Hematopoietic multipotent progenitor cell treated with erythropoietin and hydrocortisone succinate and interleukin-3 and kit ligand, for 8 days (in vitro differentiated cells): ENCODE data around the gene FBXL13.
"Not testable (repeated sequence)": the region's sequence is repeated elsewhere in the genome, so short reads cannot be mapped to it uniquely, and the experiment has no call there.

Experiments
- DNase-seq: peaks from one replicate; pipeline ENCODE4 v3.0.0-alpha.2; 2015

FBXL13 gene

DNA sequence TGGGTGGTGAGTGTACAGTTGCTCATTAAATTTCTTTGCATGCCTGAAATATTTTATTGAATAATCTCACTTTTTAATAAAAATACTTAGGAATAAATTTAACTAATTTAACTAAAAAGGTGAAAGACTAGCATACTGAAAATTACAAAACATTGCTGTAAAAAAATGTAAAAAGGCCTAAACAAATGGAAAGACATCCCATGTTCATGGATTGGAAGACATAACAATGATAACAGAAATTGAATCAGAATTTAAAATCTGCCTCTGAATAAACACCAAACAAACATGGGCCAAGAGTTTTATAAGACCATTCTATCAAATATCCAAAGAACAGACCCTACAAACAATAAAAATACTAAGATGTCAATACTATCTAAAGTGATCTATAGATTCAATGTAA is 94.9 kb downstream of the FBXL13 start:
- DNase-seq: no peak

DNA sequence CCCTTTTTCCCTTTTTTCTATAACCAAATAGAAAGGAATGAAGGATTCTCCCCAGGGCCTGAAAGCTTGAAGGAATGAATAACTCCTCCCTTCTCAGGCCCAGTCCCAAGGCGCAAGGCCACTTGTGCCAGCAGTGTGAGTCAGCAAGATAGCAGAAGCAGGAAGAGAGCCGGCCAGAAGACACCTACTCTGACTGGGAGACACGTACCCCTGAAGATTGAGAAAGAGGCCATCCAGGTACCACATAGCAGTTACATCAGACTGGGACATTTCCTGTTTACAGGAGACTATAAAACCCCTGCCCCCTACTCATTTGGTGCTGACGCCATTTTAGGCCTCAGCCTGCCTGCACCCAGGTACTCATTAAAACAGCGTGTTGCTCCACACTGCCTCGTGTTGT is 96.3 kb downstream of the FBXL13 start:
- DNase-seq: peak; percentile 78

DNA sequence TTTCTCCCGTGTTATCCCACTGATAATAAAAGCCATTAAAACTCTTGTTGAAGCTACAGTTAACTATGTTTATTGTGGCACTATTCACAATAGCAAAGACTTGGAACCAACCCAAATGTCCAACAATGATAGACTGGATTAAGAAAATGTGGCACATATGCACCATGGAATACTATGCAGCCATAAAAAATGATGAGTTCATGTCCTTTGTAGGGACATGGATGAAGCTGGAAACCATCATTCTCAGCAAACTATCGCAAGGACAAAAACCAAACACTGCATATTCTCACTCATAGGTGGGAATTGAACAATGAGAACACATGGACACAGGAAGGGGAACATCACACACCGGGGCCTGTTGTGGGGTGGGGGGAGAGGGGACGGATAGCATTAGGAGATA is 97.0 kb downstream of the FBXL13 start:
- not testable (repeated sequence) for DNase-seq

DNA sequence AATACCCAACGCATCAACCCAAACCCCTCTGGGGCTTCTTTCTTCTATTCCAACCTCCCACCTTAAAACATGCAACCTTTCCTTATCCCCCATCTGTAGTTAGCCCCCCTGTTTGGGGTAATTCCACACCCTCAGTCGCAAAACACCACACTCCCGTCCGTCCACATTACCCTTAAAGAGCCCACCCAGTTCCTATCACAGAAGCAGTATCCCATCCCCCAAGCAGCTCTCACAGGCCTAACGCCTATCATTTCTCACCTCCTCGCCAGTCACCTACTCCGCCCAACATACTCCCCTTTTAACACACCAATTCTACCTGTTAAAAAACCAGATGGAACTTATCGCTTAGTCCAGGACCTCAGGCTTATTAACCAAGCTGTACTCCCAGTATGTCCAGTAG is 98.1 kb downstream of the FBXL13 start:
- no peak for DNase-seq

DNA sequence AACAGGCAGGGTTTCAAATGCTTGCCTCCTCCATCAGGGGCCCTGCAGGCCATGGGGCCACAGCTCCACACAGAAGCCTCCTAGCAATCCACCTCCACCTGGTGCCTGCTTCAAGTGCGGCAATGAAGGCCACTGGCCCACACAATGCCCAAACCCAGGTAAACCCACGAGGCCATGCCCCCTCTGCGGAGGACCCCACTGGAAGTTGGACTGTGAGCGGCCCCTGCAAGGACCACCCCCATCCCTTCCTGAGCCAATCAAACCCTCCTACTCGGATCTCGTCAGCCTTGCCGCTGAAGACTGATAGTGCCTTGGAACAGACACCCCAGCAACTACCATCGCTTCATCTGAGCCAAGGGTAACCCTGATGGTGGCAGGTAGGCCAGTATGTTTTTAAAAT is 98.7 kb downstream of the FBXL13 start:
- no peak for DNase-seq

DNA sequence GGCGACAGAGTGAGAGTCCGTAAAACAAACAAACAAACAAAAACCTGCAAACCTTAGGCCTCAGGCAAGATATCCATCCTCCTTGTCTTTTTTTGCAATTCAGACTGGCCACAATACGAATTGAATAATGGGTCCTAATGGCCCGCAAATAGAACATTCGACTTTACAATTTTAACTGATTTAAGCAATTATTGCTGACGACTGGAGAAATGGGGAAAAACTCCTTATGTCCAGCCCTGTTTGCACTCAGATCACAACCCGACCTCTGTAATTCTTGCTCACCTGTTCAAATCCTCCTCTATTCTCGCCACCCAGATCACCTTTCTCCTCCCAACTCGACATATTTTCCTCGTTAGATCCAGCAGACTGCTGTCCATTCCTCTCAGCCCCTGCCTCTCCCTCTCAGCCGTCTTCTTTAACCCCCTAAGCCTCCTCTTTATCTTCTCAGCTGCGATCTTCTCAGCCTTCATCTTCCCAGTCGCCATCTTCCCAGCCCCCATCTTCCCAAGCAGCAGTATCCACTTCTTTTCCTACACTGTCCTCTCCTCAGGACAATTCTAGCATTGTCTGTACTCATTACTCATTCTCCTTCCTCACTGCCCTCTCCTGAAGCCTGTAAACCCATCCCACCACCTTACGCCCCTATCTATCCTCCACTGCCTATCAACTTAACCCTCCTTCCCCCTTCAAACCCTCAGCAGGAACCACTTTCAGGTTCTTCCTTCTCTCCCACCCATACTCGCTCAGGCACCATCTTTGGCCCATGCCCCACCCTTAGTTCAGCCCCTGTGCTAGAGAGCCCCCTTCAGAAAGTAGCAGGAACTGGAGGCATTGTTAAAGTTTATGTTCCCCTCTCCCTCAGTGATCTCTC is 100.0 kb downstream of the FBXL13 start:
- DNase-seq: peak; percentile 26

DNA sequence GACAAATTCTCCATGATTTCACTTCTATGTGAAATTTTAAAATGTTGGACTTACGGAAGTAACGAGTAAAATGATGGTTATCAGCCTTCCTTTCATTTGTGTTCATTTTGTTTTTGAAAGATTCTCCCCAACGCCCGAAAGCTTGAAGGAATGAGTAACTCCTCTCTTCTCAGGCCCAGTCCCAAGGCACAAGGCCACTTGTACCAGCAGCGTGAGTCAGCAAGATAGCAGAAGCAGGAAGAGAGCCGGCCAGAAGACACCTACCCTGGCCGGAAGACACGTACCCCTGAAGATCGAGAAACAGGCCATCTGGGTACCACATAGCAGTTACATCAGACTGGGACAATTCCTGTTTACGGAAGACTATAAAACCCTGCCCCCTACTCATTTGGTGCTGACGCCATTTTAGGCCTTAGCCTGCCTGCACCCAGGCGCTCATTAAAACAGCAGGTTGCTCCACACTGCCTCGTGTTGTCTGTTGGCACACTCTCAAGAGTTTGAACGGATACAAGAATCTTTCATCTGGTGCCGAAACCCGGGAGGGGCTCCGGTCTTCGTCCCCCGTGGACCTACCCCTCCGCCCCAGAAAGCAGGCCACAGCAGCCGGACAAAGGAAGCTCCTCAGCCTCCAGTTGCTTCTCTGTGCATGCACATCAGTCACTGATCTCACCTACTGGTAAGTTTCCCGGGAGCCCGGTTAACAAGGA is 101.3 kb downstream of the FBXL13 start:
- DNase-seq: no peak

DNA sequence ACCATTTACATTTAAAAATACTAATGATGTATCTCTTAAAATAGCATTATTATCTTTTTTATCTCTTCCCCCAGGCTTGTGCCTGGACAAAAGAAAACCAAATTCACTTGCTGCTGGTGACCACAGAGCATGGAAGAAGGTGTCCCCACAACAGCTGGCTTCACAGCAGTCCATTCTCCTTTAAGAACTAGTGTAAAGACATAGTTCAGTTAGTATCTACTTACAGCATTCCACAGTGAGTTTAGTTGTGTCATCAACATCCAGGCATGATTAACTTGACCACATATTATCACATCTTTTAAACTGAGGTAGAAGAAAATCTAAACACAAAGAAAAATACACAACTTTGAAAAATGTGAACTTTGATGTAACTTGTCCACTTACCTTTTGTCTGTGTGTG is 106.8 kb downstream of the FBXL13 start:
- no peak for DNase-seq

DNA sequence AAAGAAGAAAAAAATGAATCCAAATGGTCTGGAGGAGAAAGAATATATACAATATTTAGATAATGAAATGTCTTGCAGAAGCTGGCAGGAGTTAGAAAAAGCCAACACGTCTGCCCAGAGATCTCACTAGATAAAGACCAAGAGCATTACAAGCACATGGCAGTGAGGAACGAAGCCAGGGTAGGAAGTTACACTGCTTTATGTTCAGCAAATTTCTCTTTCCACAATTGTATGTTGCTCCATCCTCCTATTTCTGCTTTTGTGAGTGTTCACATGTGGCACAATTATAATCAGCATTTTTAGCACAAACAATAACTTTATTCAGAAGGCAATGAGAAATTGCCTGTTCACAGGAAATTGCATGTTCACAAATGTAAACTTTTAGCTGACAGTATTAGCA is 108.1 kb downstream of the FBXL13 start:
- DNase-seq: no peak

DNA sequence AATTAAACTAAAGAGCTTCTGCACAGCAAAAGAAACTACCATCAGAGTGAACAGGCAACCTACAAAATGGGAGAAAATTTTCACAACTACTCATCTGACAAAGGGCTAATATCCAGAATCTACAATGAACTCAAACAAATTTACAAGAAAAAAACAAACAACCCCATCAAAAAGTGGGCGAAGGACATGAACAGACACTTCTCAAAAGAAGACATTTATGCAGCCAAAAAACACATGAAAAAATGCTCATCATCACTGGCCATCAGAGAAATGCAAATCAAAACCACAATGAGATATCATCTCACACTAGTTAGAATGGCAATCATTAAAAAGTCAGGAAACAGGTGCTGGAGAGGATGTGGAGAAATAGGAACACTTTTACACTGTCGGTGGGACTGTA is 112.6 kb downstream of the FBXL13 start:
- DNase-seq: not testable (repeated sequence)

DNA sequence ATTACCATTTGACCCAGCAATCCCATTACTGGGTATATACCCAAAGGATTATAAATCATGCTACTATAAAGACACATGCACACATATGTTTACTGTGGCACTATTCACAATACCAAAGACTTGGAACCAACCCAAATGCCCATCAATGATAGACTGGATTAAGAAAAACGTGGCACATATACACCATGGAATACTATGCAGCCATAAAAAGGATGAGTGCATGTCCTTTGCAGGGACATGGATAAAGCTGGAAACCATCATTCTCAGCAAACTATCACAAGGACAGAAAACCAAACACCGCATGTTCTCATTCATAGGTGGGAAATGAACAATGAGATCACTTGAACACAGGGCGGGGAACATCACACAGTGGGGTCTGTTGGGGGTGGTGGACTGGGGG is 116.6 kb downstream of the FBXL13 start:
- not testable (repeated sequence) for DNase-seq

DNA sequence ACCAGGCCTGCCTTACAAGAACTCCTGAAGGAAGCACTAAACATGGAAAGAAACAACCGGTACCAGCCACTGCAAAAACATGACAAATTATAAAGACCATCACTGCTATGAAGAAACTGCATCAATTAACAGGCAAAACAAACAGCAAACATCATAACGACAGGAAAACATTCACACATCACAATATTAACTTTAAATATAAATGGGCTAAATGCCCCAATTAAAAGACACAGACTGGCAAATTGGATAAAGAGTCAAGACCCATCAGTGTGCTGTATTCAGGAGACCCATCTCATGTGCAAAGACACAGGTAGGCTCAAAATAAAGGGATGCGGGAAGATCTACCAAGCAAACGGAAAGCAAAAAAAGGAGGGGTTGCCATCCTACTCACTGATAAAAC is 120.2 kb downstream of the FBXL13 start:
- DNase-seq: not testable (repeated sequence)

DNA sequence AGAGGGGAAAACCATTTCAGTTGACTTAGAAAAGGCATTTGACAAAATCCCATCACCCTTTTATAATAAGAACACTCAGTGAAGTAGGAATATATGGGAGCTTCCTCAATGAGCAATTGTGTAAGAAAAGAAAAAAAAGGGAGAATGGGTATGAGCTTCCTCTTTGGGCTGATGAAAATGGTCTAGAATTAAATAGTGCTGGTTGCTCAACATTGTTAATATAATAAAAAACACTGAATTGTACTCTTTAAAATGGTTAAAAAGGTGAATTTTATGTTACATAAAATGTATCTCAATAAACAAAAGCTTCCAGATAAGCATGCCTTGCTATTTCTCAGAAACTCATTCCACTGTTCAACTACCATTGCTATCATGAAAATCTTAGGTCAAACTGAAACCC is 121.2 kb downstream of the FBXL13 start:
- DNase-seq: no peak

DNA sequence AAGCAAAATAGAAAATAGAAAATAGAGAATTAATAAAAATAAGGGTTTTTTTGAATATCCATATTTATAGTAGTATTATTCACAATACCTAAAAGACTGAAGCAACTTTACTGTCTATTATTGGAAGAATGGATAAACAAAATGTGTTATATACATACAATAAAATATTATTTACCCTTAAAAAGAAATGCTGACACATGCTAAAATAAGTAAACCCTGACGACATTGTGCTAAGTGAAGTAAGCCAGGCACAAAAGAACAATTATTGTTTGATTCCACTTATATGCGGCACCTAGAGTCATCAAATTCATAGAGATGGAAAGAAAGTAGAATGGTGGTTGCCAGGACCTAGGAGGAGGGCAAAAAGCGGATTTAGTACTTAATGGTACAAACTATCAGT is 122.8 kb downstream of the FBXL13 start:
- DNase-seq: no peak

DNA sequence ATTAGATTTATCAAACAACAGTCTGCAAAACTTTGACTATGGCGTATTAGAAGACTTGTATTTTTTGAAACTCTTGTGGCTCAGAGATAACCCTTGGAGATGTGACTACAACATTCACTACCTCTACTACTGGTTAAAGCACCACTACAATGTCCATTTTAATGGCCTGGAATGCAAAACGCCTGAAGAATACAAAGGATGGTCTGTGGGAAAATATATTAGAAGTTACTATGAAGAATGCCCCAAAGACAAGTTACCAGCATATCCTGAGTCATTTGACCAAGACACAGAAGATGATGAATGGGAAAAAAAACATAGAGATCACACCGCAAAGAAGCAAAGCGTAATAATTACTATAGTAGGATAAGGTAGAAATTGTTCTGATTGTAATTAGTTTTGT is 130.4 kb downstream of the FBXL13 start:
- DNase-seq: no peak

DNA sequence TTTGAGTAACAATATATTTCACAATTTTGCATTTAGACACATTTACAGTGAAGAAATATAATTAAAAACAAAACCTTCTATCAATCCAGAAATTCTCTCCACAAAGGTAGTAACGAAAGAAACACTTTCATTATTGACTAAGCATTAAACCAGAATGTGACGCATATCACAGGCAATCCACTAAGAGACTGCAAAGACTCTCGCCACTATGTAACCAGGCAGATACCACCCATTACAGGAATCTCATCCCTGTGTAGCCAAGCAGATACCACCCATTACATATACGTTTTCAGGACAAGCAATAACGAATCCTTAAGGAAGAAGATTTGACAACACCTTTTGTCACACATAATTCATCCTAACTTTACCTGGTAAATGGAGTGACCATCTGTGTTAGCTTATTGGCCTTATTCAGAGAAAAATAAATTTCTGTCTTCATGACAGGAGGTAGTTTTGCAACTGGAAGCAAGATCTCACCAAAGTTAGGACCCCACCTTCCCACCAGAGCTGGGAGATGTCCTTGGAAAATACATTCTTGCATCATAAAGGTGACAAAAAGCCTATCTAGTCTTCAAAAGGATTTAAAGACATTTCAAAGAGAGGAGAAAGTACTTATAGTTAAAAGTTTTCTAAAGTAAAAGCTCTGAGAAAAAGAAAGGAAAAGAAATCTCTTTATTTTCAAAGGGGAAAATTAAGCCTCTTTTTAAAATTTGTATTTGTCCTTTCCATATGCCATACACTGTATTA is 131.0 kb downstream of the FBXL13 start:
- no peak for DNase-seq

DNA sequence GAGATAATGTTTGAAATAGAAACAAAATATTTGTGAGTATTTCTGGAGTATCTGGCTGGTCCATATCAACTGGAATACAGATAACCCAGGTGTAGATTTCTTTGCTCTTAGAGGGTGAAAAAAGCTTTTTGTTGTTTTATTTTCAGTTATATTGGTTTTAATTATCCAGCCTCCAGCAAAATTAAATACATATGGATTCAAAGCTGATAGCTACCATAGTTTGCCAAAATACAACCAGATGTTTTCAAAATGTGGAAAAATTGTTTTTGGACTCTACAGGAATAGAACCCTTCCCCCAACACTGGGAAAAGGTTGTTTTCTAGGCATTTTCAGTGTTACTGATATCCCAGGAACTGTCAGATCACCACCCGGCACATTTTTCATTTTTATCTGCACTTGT is 131.7 kb downstream of the FBXL13 start:
- no peak for DNase-seq

DNA sequence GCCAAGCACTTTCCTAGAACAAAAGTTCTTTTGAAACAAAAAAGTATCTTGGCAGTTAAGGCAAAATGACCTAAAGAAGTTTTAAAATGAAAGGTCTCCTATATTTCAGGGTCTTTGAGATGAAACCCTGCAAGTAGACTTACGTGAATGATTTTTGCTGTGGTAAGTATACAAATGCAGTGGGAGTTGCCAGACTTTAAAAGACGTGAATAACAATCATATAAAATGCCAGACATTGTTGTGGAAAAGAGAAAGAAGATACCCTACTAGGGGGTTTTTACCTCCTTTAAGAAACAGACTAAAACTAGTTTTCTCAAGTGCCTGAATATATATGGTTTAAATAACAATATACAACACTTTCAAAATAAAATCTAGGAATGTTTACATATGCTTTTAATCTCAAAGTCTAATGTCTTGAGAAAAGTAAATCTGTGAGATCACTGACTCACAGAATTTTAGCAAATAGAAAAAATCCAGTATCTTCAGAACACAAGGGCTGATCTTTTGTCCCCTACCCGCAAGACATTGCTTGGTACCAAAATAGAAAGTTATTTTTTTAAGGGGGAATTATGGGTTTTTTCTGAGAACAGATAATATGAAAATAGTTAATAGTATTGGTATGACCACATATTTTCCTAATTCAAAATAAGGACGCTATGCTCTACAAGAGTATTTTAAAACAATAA is 132.3 kb downstream of the FBXL13 start:
- no peak for DNase-seq

DNA sequence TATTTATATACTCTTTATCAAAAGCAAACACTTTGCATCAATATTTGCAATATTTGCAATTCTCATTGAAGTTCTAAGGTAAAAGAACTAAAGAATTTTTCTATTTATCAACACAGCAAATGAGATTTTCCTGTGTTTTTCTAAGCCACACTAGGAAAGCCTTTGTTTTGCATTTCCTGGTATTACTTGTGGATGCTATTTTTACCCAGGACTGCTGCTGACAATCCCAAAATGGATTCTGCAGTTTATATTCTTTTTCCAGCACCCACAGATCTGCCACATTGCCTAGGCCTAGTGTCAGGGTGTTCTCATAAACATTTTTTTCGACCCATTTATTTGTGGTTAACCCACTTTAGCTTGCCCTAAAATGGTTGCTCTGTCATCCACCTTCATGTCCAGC is 135.9 kb downstream of the FBXL13 start:
- no peak for DNase-seq

DNA sequence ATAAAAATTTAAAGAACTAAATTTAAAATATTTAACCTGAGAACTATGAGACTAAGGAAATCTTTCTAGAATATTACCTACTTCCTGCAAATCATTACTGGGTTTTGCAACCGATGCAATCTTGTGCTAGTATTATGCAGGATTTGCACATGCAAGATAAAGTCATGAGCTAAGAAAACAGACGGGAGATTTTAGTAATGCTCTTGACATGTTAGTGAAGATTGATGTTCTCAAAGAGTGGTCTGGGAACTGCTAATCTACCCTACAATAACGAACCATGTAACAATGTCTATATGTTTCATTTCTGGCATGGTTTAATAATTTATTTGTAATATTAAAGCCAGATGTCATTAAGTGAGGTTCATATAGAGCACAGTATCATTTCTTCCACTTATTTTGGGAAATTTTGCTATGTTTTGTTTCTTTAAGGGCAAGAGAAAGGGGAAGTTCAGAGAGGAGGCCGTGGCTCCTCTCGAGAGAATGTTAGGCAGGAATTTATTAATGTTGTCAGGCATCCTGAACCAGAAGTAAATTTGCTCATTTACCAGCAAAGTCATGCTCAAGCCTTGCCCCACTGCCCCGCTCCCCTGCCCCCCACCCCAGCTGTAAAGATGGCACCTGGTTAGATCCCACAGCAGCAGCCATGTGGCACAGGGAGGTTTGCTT is 139.0 kb downstream of the FBXL13 start:
- no peak for DNase-seq

DNA sequence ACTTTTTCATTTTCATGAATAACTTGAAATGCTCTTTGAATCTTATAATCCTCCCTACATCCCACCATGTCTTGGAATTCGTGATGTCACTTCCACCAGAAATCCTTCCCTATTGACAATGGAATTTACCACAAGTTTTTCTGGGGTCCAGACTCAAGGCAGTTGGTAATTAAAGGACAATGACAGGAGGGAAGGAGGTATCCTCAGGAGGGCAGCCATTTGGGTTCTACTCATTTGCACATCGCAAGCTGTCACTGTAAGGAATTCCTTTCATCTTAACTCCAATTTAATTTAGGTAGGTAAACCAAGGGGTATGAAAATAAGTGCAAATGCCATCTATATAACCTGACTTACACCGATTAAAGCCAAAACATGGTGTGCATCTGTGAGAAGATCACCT is 139.9 kb downstream of the FBXL13 start:
- no peak for DNase-seq

DNA sequence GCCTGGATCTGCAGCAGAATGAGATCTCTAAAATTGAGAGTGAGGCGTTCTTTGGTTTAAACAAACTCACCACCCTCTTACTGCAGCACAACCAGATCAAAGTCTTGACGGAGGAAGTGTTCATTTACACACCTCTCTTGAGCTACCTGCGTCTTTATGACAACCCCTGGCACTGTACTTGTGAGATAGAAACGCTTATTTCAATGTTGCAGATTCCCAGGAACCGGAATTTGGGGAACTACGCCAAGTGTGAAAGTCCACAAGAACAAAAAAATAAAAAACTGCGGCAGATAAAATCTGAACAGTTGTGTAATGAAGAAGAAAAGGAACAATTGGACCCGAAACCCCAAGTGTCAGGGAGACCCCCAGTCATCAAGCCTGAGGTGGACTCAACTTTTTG is 140.4 kb downstream of the FBXL13 start:
- DNase-seq: no peak

DNA sequence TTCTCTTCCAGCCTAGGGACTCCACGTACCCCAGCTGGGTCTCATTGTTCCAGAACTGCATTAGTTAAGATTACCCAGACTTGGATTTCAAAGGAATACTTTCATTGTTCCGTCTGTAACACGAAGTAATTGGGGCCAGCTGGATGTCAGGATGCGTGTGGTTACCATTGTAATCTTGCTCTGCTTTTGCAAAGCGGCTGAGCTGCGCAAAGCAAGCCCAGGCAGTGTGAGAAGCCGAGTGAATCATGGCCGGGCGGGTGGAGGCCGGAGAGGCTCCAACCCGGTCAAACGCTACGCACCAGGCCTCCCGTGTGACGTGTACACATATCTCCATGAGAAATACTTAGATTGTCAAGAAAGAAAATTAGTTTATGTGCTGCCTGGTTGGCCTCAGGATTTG is 140.8 kb downstream of the FBXL13 start:
- no peak for DNase-seq
